Naive thymus-derived CD4-positive, alpha-beta T cell (primary cell): Measurements from ENCODE around the gene SOCS2. TPM values are rescaled to one million over a fixed set of nuclear protein-coding genes. Genes with fewer than 3 reads are reported as not detected.

Source experiments
- ATAC-seq: fragments of 150-1000 bp; cut with Tn5 transposase; 2 replicates; pipeline ENCODE4 v1.10.0; 2021; ENCODE audit warnings: mild to moderate bottlenecking, moderate library complexity
- CTCF ChIA-PET: fragments of 350-600 bp; sonication (Branson Sonifier 250); formaldehyde crosslinking; loops from one replicate; lab custom pipeline; 2021; ENCODE audit warnings: antibody characterized with exemption; lab: Charles Lee
- POLR2A ChIA-PET: fragments of 350-600 bp; sonication (Branson Sonifier 250); formaldehyde crosslinking; loops from one replicate; lab custom pipeline; 2021; ENCODE audit warnings: antibody characterized with exemption, inconsistent platforms; lab: Charles Lee
- DNase-seq, 9 donors: peaks; one replicate each; pipeline versions ENCODE4 v3.0.0 to v3.0.0-alpha.2; 2020 to 2022; ENCODE audit warnings: mixed read lengths in 1 of 9
- H3K27ac ChIP-seq: one replicate; pipeline ENCODE4 v1.7.0; 2013; ENCODE audit warnings: mild to moderate bottlenecking, low read depth, low read length, moderate library complexity
- H3K27me3 ChIP-seq, 2 donors: one replicate each; pipeline ENCODE4 v1.7.0; 2013; ENCODE audit warnings: low read length in 2 of 2, mild to moderate bottlenecking in 2 of 2, moderate library complexity in 2 of 2; ENCODE audit not compliant: control insufficient read depth in 2 of 2, insufficient read depth in 2 of 2
- H3K36me3 ChIP-seq, 3 experiments: 1 replicate in 2 of 3; 2 replicates in 1 of 3; pipeline ENCODE4 v1.7.0; 2013; ENCODE audit warnings: low read length in 3 of 3, mild to moderate bottlenecking in 3 of 3, moderate library complexity in 1 of 3; ENCODE audit not compliant: insufficient read depth in 3 of 3, control insufficient read depth in 2 of 3
- H3K4me1 ChIP-seq, 2 donors: one replicate each; pipeline ENCODE4 v1.7.0; 2013; ENCODE audit warnings: low read length in 2 of 2, mild to moderate bottlenecking in 2 of 2, moderate library complexity in 1 of 2; ENCODE audit not compliant: control insufficient read depth in 2 of 2, insufficient read depth in 2 of 2
- H3K4me3 ChIP-seq: 2 replicates; pipeline ENCODE4 v1.7.0; 2013; ENCODE audit warnings: mild to moderate bottlenecking, low read length
- H3K9me3 ChIP-seq, 3 experiments: 1 replicate in 2 of 3; 2 replicates in 1 of 3; pipeline ENCODE4 v1.7.0; 2013; ENCODE audit warnings: low read length in 3 of 3; ENCODE audit not compliant: control insufficient read depth in 2 of 3
- H3K27ac Mint-ChIP-seq, 9 donors: one replicate each; pipeline ENCODE4 v1.8.0; 2020 to 2022; ENCODE audit warnings: mixed read lengths in 9 of 9, mild to moderate bottlenecking in 8 of 9, moderate library complexity in 5 of 9, inconsistent platforms in 2 of 9
- H3K27me3 Mint-ChIP-seq, 5 donors: one replicate each; pipeline ENCODE4 v1.8.0; 2021 to 2022; ENCODE audit warnings: mixed read lengths in 5 of 5, mild to moderate bottlenecking in 1 of 5
- H3K36me3 Mint-ChIP-seq, 5 donors: one replicate each; pipeline ENCODE4 v1.8.0; 2020 to 2022; ENCODE audit warnings: mixed read lengths in 5 of 5, mild to moderate bottlenecking in 3 of 5, inconsistent platforms in 1 of 5
- H3K4me1 Mint-ChIP-seq, 7 donors: one replicate each; pipeline ENCODE4 v1.8.0; 2020 to 2022; ENCODE audit warnings: mixed read lengths in 7 of 7, mild to moderate bottlenecking in 3 of 7, inconsistent platforms in 1 of 7
- H3K4me3 Mint-ChIP-seq, 10 donors: one replicate each; pipeline ENCODE4 v1.8.0; 2020 to 2022; ENCODE audit warnings: mild to moderate bottlenecking in 10 of 10, mixed read lengths in 10 of 10, moderate library complexity in 6 of 10, inconsistent platforms in 2 of 10
- H3K9me3 Mint-ChIP-seq, 11 donors: one replicate each; pipeline ENCODE4 v1.8.0; 2020 to 2022; ENCODE audit warnings: mixed read lengths in 11 of 11, mild to moderate bottlenecking in 4 of 11, inconsistent platforms in 1 of 11, moderate library complexity in 1 of 11
- intact Hi-C, 2 donors: fragments of 100-400 bp; cut with micrococcal nuclease; formaldehyde crosslinking; loops; one replicate each; pipeline ENCODE4 v1.15.1; 2023
- polyA plus RNA-seq, 2 donors: library from polyadenylated mRNA; unstranded; fragments of 300-500 nt; fragmentation: Illumina TruSeq; gene quantifications; one replicate each; pipeline ENCODE4 v1.2.3, GENCODE V29; 2021
- total RNA-seq, 6 experiments: library from RNA in 5 of 6; stranded (reverse) in 5 of 6; gene quantifications; 1 replicate in 5 of 6; 2 replicates in 1 of 6; pipeline ENCODE4 v1.2.3 and lab custom pipeline; 2021 to 2026

Gene SOCS2
- total and polyA plus RNA-seq, 7 experiments from 2014 or later, result 2.5 to 46.7 (median 34.7) TPM

GRCh38 chr12:93536111-93536765, 36.2 kb upstream of the SOCS2 start:
- ATAC-seq, result no peak
- Mint-ChIP-seq H3K9me3 (no peaks in the 10 kb centered on the region), H3K27ac (peak overlapping the region in 7 of 9 donors; percentile 1 to 72 (median 50)), H3K4me1 (peaks cover 12 to 56% (median 36%) of the 10 kb centered on the region in 7 donors), H3K27me3 (no peaks in the 10 kb centered on the region), H3K36me3 (peaks cover 0 to 24% (median 0%) of the 10 kb centered on the region in 5 donors), H3K4me3 (peak overlapping the region in 1 of 10 donors; percentile 2)
- Histone ChIP-seq H3K27ac (peak overlapping the region; percentile 40), H3K9me3 (no peaks in the 10 kb centered on the region), H3K36me3 (no peaks in the 10 kb centered on the region), H3K4me1 (no peaks in the 10 kb centered on the region), H3K4me3 (no peak overlapping the region), H3K27me3 (no peaks in the 10 kb centered on the region)
- DNase-seq, result no peak
- POLR2A ChIA-PET, result no interaction called here
- CTCF ChIA-PET, result interaction anchor here (1.2 kb wide), 1 partner anchor 33 kb away, joined by 3 read pairs; no protein-coding TSS in a partner anchor
- intact Hi-C loops, result no loop called here

DNA sequence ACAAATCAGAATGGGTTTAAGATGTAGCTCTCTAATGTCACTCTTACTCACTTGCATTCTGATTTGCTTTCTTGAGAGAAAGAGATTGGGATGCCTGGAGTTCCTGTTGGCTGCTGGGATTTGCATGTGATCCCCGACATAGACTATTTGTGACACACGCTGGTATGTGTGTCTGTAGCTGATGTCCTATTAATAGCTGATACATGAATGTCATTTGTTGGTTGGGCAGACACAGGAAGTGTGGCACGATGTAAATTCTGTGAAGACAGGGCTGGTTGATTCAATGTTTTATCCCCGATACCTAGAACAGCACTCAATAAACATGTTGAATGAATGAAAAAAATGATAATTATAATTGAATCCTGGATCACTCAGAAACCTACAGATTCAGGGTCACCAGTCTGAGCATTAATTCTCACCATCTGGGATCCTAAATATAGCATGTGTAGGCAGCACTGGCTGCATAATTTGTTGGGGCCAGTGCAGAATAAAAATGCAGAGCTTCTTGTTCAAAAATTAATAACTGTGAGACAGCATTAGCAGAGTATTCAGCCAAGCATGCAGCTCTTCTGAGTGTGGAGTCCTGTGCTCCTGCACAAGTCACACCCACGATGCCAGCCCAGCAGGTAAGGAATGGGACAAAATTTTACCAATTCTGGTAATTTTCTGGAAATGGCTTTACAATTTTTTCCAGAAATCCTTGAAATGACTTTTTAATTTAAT, 35.5 kb upstream of the SOCS2 start:
- DNase-seq (no peak), ATAC-seq (peak; percentile 46)
- intact Hi-C loops, result no loop called here
- Histone ChIP-seq H3K27me3 (no peaks in the 10 kb centered on the region), H3K27ac (peak overlapping the region; percentile 40), H3K4me1 (no peaks in the 10 kb centered on the region), H3K4me3 (no peak overlapping the region), H3K9me3 (no peaks in the 10 kb centered on the region), H3K36me3 (no peaks in the 10 kb centered on the region)
- peaks cover 15 to 63% (median 41%) of the 10 kb centered on the region in 7 donors for H3K4me1 Mint-ChIP-seq
- H3K27me3 Mint-ChIP-seq, result no peaks in the 10 kb centered on the region
- no peaks in the 10 kb centered on the region for H3K9me3 Mint-ChIP-seq
- POLR2A ChIA-PET, result interaction anchor here (1.0 kb wide), 1 partner anchor 10 kb away, joined by 3 read pairs; no protein-coding TSS in a partner anchor
- CTCF ChIA-PET, result interaction anchor here (1.2 kb wide), 1 partner anchor 32 kb away, joined by 3 read pairs; no protein-coding TSS in a partner anchor
- peaks cover 0 to 28% (median 0%) of the 10 kb centered on the region in 5 donors for H3K36me3 Mint-ChIP-seq
- peak overlapping the region in 5 of 9 donors; percentile 4 to 72 (median 50) for H3K27ac Mint-ChIP-seq
- peak overlapping the region in 4 of 10 donors; percentile 11 to 40 (median 28) for H3K4me3 Mint-ChIP-seq

DNA sequence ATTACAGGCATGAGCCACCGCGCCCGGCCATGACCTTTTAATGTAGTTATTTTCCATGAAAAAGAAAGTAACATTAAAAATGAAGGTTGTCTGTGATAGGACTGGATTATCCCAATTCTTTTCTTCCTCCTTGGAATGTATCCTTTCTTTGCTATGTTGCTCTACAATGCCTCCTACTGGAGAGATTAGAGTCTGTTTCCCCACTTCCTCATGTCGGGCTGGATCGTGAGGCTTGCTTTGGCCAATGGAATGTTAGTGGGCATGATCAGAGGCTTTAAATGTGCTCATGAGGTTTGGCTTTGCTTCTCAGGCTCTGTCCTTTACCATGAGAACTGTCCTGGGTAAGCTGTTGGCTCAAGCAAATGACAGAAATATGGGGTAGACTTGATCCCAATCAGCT, 34.7 kb upstream of the SOCS2 start:
- no peaks in the 10 kb centered on the region for H3K9me3 ChIP-seq
- H3K4me3 ChIP-seq, result no peak overlapping the region
- Mint-ChIP-seq H3K36me3 (peaks cover 0 to 32% (median 0%) of the 10 kb centered on the region in 5 donors), H3K4me3 (no peak overlapping the region), H3K27ac (no peak overlapping the region), H3K27me3 (no peaks in the 10 kb centered on the region), H3K9me3 (no peaks in the 10 kb centered on the region), H3K4me1 (peaks cover 15 to 72% (median 44%) of the 10 kb centered on the region in 7 donors)
- DNase-seq (no peak), ATAC-seq (no peak)
- H3K36me3 ChIP-seq, result no peaks in the 10 kb centered on the region
- H3K4me1 ChIP-seq, result peaks cover 0 to 5% of the 10 kb centered on the region in 2 donors
- no peak overlapping the region for H3K27ac ChIP-seq
- ChIA-PET CTCF (interaction anchor here (0.7 kb wide), 1 partner anchor 33 kb away, joined by 3 read pairs; no protein-coding TSS in a partner anchor), POLR2A (interaction anchor here (1.0 kb wide), 1 partner anchor 9 kb away, joined by 3 read pairs; no protein-coding TSS in a partner anchor)
- H3K27me3 ChIP-seq, result no peaks in the 10 kb centered on the region
- intact Hi-C loops, result no loop called here

DNA sequence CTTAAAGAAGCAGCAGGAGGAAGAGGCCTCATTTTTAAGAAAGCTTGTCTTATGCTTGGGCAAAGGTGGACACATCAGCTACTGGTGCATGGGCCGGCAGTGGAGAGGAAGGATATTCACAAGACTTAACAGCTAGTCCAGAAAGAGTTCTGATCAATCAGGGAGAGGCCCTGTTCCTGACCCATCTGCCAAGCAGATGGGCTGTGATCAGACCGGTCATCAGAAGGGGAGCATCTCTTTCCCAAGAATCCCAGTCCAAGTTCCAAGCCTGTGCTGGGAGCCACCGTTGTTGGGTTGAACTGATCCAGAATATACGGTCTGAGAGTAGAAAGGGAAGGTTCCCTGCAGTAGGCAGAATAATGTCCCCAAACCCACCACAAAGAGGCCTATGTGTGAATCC, 32.7 kb upstream of the SOCS2 start:
- Histone ChIP-seq H3K27me3 (no peaks in the 10 kb centered on the region), H3K9me3 (no peaks in the 10 kb centered on the region), H3K4me3 (no peak overlapping the region), H3K36me3 (no peaks in the 10 kb centered on the region), H3K27ac (no peak overlapping the region), H3K4me1 (peaks cover 0 to 5% of the 10 kb centered on the region in 2 donors)
- peak overlapping the region in 1 of 10 donors; percentile 48 for H3K4me3 Mint-ChIP-seq
- ChIA-PET CTCF (no interaction called here), POLR2A (no interaction called here)
- intact Hi-C loops, result no loop called here
- peaks cover 0 to 44% (median 13%) of the 10 kb centered on the region in 5 donors for H3K36me3 Mint-ChIP-seq
- H3K27me3 Mint-ChIP-seq, result no peaks in the 10 kb centered on the region
- no peaks in the 10 kb centered on the region for H3K9me3 Mint-ChIP-seq
- no peak for DNase-seq
- no peak for ATAC-seq
- H3K4me1 Mint-ChIP-seq, result peaks cover 15 to 81% (median 47%) of the 10 kb centered on the region in 7 donors
- H3K27ac Mint-ChIP-seq, result peak overlapping the region in 1 of 9 donors; percentile 5

DNA sequence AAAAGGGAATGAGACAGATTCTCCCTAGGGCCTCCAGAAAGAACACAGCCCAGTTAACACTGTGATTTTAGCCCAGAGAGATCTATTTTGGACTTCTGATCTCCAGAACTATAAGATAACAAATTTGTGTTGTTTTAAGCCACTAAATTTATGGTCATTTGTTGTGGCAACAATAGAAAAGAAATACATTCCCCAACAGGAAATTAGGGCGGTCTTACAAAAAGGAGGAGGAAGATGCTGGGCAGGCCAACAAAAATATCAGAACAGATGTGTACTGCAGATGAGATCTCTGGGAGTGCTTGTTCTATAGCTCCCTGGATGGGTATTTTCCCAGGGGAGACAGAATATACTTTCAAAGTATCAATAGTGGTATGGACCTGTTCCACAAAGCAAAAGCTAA, 32.0 kb upstream of the SOCS2 start:
- Mint-ChIP-seq H3K4me1 (peaks cover 15 to 77% (median 43%) of the 10 kb centered on the region in 7 donors), H3K9me3 (no peaks in the 10 kb centered on the region), H3K4me3 (peak overlapping the region in 5 of 10 donors; percentile 1 to 48 (median 29)), H3K27ac (peak overlapping the region in 4 of 9 donors; percentile 13 to 89 (median 80)), H3K27me3 (no peaks in the 10 kb centered on the region), H3K36me3 (peaks cover 0 to 46% (median 15%) of the 10 kb centered on the region in 5 donors)
- no peak for DNase-seq
- no peak for ATAC-seq
- no peak overlapping the region for H3K4me3 ChIP-seq
- intact Hi-C loops, result no loop called here
- H3K9me3 ChIP-seq, result no peaks in the 10 kb centered on the region
- H3K27me3 ChIP-seq, result no peaks in the 10 kb centered on the region
- peaks cover 0 to 5% of the 10 kb centered on the region in 2 donors for H3K4me1 ChIP-seq
- H3K27ac ChIP-seq, result no peak overlapping the region
- ChIA-PET CTCF (interaction anchor here (1.0 kb wide), 1 partner anchor 28 kb away, joined by 3 read pairs; no protein-coding TSS in a partner anchor), POLR2A (no interaction called here)
- H3K36me3 ChIP-seq, result no peaks in the 10 kb centered on the region

DNA sequence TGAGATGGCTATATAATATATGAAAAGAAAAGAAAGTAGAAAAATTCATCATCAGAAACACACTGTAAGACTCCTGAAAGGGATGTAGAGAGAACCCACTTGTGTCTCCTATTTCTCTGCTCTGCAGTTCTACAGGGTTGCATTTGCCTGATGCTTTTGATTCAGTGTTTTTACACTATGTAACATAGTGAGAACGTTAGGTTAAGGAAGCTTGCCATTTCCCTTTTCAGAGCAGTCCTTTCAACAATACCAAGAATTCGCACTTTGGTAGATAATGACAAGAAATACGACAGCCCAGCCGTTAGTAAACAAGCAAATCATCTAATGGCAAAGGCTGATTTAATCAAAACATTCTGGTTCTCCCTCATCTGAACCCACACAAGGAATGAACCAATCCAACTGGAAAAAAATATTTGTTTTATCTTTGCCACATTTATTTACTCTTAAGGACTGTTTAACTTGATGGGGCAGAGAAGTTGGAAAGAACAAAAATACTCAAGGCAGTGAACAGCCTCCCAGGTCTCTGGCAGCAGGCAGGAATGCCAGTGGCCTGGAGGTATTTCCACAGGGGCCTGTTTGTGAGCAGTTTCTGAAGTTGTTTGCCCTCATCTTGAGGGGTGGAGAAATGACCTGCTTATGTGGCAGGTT, 30.8 kb upstream of the SOCS2 start:
- Mint-ChIP-seq H3K27me3 (no peaks in the 10 kb centered on the region), H3K36me3 (peaks cover 0 to 46% (median 15%) of the 10 kb centered on the region in 5 donors), H3K27ac (peak overlapping the region; percentile 39 to 90 (median 82)), H3K4me3 (peak overlapping the region in 8 of 10 donors; percentile 3 to 50 (median 41)), H3K9me3 (no peaks in the 10 kb centered on the region), H3K4me1 (peaks cover 11 to 68% (median 35%) of the 10 kb centered on the region in 7 donors)
- Histone ChIP-seq H3K4me3 (no peak overlapping the region), H3K27ac (peak overlapping the region; percentile 44), H3K4me1 (peaks cover 0 to 5% of the 10 kb centered on the region in 2 donors), H3K9me3 (no peaks in the 10 kb centered on the region), H3K27me3 (no peaks in the 10 kb centered on the region), H3K36me3 (no peaks in the 10 kb centered on the region)
- ChIA-PET CTCF (no interaction called here), POLR2A (no interaction called here)
- ATAC-seq (peak; percentile 37), DNase-seq (peak in 1 of 9 donors; percentile 27)
- intact Hi-C loops, result no loop called here
